Trophoblast cell (in vitro differentiated cells and primary cell): Measurements from ENCODE around the gene CEMIP.

Source experiments
- DNase-seq, 2 donors: peaks; one replicate each; pipeline ENCODE4 v3.0.0-alpha.2; 2016
- H2AFZ ChIP-seq: 2 replicates; pipeline ENCODE4 v1.6.1; 2013; ENCODE audit warnings: low read length, moderate library complexity, mild to moderate bottlenecking; ENCODE audit not compliant: insufficient read depth, poor library complexity
- H2AK5ac ChIP-seq: 2 replicates; pipeline ENCODE4 v1.6.1; 2013; ENCODE audit warnings: mild to moderate bottlenecking, low read length
- H2BK120ac ChIP-seq: 2 replicates; pipeline ENCODE4 v1.6.1; 2013; ENCODE audit warnings: low read length, mild to moderate bottlenecking, moderate library complexity; ENCODE audit not compliant: insufficient read depth, poor library complexity
- H2BK12ac ChIP-seq: 2 replicates; pipeline ENCODE4 v1.6.1; 2013; ENCODE audit warnings: mild to moderate bottlenecking, low read length, moderate library complexity
- H2BK5ac ChIP-seq: 2 replicates; pipeline ENCODE4 v1.6.1; 2013; ENCODE audit warnings: low read length, low read depth, moderate library complexity, mild to moderate bottlenecking; ENCODE audit not compliant: poor library complexity
- H3K14ac ChIP-seq: 2 replicates; pipeline ENCODE4 v1.6.1; 2013; ENCODE audit warnings: mild to moderate bottlenecking, low read length
- H3K18ac ChIP-seq: 2 replicates; pipeline ENCODE4 v1.6.1; 2013; ENCODE audit warnings: mild to moderate bottlenecking, low read length
- H3K23ac ChIP-seq: 2 replicates; pipeline ENCODE4 v1.6.1; 2013; ENCODE audit warnings: low read length
- H3K27ac ChIP-seq: 2 replicates; pipeline ENCODE4 v1.5.1; 2013; ENCODE audit warnings: low read depth, mild to moderate bottlenecking, inconsistent platforms, low read length, moderate library complexity
- H3K27me3 ChIP-seq: 2 replicates; pipeline ENCODE4 v1.6.1; 2013; ENCODE audit warnings: inconsistent platforms, mild to moderate bottlenecking, low read length, moderate library complexity; ENCODE audit not compliant: insufficient read depth
- H3K36me3 ChIP-seq, 2 experiments: 1 replicate in 1 of 2; 2 replicates in 1 of 2; pipeline ENCODE4 v1.6.1; 2013; ENCODE audit warnings: low read length in 2 of 2, mild to moderate bottlenecking in 2 of 2, moderate library complexity in 1 of 2; ENCODE audit not compliant: insufficient read depth in 2 of 2, control insufficient read depth in 1 of 2
- H3K4ac ChIP-seq: 2 replicates; pipeline ENCODE4 v1.6.1; 2013; ENCODE audit warnings: low read depth, mild to moderate bottlenecking, low read length, moderate library complexity
- H3K4me1 ChIP-seq, 2 experiments: 1 replicate in 1 of 2; 2 replicates in 1 of 2; pipeline ENCODE4 v1.6.1; 2013; ENCODE audit warnings: low read length in 2 of 2, mild to moderate bottlenecking in 2 of 2, moderate library complexity in 1 of 2; ENCODE audit not compliant: insufficient read depth in 2 of 2, control insufficient read depth in 1 of 2
- H3K4me2 ChIP-seq: 2 replicates; pipeline ENCODE4 v1.6.1; 2013; ENCODE audit warnings: inconsistent platforms, mild to moderate bottlenecking, low read length, moderate library complexity
- H3K4me3 ChIP-seq: 2 replicates; pipeline ENCODE4 v1.5.1; 2013; ENCODE audit warnings: mild to moderate bottlenecking, low read depth, low read length, inconsistent platforms
- H3K79me1 ChIP-seq: one replicate; pipeline ENCODE4 v1.6.1; 2013; ENCODE audit warnings: low read length
- H3K79me2 ChIP-seq: 2 replicates; pipeline ENCODE4 v1.6.1; 2013; ENCODE audit warnings: low read length, mild to moderate bottlenecking; ENCODE audit not compliant: control insufficient read depth, insufficient read depth, poor library complexity
- H3K9ac ChIP-seq: 2 replicates; pipeline ENCODE4 v1.6.1; 2013; ENCODE audit warnings: mild to moderate bottlenecking, low read length
- H3K9me3 ChIP-seq: 2 replicates; pipeline ENCODE4 v1.6.1; 2013; ENCODE audit warnings: low read depth, mild to moderate bottlenecking, control low read depth, inconsistent platforms, low read length; ENCODE audit not compliant: insufficient read depth
- H4K12ac ChIP-seq: 2 replicates; pipeline ENCODE4 v1.6.1; 2013; ENCODE audit warnings: low read depth, mild to moderate bottlenecking, low read length, moderate library complexity
- H4K8ac ChIP-seq: 2 replicates; pipeline ENCODE4 v1.6.1; 2013; ENCODE audit warnings: low read depth, mild to moderate bottlenecking, low read length, moderate library complexity
- H4K91ac ChIP-seq: one replicate; pipeline ENCODE4 v1.6.1; 2013; ENCODE audit warnings: low read depth, mild to moderate bottlenecking, low read length, moderate library complexity
- WGBS: extraction: QIAGEN DNeasy Blood & Tissue Kit; methylation state at CpG from one replicate; pipeline ENCODE4 v1.1.7; 2013; ENCODE audit warnings: missing lambda C conversion rate; ENCODE audit not compliant: insufficient read length, insufficient coverage; ENCODE audit errors: extremely low coverage; 5-methylcytosine and 5-hydroxymethylcytosine counted together

CEMIP gene

DNA sequence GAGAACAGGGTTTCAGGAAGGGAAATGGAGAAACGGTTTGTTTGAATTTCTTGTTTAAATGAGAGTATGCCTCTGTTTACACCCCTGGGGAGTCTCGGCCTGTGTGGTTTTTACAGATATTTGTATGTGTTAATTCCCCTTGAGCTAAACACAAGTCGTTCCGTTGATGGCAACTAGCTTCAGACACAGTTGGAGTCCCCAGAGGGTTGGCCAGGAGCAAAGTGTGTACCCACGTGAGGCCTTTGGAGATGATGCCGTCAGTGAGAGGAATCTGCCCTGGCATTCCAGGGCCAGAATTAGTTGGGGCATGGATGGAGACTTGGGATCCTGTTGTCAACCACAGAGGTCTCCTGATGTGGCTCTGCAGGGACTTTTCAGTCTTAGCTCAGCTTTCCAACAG lies 44.0 kb downstream of the CEMIP start:
- Histone ChIP-seq H3K4me2 (no peak overlapping the region), H3K36me3 (no peaks in the 10 kb centered on the region)

DNA sequence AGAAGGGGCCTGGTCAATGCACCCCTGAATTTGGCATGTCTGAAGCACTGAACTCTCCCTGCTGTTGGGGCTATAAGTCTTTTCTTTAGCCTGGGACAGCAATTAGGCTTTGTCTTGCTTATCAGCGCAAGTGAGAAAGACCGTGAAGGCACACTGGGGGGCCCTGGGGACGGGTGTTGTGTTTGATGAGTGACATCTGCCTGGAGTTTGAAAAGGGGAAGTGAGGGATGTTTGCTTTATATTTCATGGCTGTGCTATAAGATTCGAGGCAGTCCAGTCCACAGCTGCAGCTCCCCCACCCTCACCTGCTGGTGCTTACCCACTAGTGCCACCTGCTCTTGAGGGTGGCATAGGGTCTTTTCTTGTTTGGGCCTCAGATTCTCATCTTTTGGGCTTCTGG lies 44.8 kb downstream of the CEMIP start:
- Histone ChIP-seq H2AFZ (no peak overlapping the region), H3K4me3 (no peak overlapping the region), H3K23ac (no peak overlapping the region), H3K36me3 (no peaks in the 10 kb centered on the region), H3K14ac (no peak overlapping the region), H3K27me3 (no peaks in the 10 kb centered on the region), H3K79me1 (no peaks in the 10 kb centered on the region), H2BK5ac (no peak overlapping the region), H3K4me2 (no peak overlapping the region), H3K79me2 (no peaks in the 10 kb centered on the region), H4K91ac (no peak overlapping the region), H3K9me3 (no peaks in the 10 kb centered on the region), H4K8ac (no peak overlapping the region), H4K12ac (no peak overlapping the region), H2BK12ac (no peak overlapping the region), H3K9ac (no peak overlapping the region), H3K18ac (no peak overlapping the region), H3K27ac (no peak overlapping the region), H3K4ac (no peak overlapping the region), H3K4me1 (peaks cover 9 to 14% of the 10 kb centered on the region in 2 experiments), H2AK5ac (no peak overlapping the region), H2BK120ac (no peak overlapping the region)
- WGBS = no CpG with 5 or more reads among the region's 4 CpGs
- DNase-seq = no peak

More for the DNA sequence above, 44.0 kb downstream of the CEMIP start:
- H3K4ac ChIP-seq = no peak overlapping the region
- no peak overlapping the region for H2BK120ac ChIP-seq
- no peak overlapping the region for H3K23ac ChIP-seq
- no peak overlapping the region for H3K27ac ChIP-seq
- no peak overlapping the region for H2AFZ ChIP-seq
- no peak for DNase-seq
- H4K12ac ChIP-seq = no peak overlapping the region
- H4K8ac ChIP-seq = no peak overlapping the region
- WGBS = no CpG with 5 or more reads among the region's 6 CpGs
- no peaks in the 10 kb centered on the region for H3K79me2 ChIP-seq
- no peak overlapping the region for H3K4me3 ChIP-seq
- no peak overlapping the region for H2AK5ac ChIP-seq
- no peaks in the 10 kb centered on the region for H3K27me3 ChIP-seq
- H2BK12ac ChIP-seq = no peak overlapping the region
- H3K9ac ChIP-seq = no peak overlapping the region
- no peak overlapping the region for H2BK5ac ChIP-seq
- no peak overlapping the region for H3K14ac ChIP-seq
- no peak overlapping the region for H4K91ac ChIP-seq
- peaks cover 4 to 10% of the 10 kb centered on the region in 2 experiments for H3K4me1 ChIP-seq
- H3K79me1 ChIP-seq = no peaks in the 10 kb centered on the region
- H3K9me3 ChIP-seq = no peaks in the 10 kb centered on the region
- no peak overlapping the region for H3K18ac ChIP-seq

DNA sequence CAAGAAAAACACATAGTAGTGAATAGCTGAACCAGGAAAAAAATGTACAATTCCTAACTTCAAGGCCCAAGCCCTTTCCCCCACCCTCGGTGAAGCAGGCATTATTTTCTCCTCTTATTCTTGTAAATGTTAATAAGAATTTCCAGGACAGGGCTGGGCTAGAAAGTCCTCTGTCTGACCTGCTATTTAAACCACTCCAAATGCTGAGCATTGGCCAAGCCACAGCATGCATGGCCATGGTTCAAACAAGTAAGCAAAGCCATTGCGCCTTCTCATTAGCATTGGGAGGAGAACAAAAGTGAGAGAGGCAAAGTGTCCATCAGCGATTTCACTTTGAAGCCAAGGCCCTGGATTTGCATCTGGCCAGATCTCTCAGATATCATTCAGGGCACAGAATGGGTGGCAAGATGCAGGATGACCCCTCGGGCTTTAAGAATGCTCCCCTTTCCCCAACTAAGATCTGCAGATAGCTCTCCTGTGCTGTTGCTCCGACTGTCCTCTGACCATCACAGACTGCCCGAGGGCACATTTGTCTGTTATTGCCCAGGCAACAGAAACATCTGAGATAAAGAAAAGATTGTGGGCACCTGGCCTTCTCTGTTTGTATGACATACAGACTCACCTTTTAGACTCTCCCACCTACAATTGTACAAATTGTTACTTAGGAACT lies 46.3 kb downstream of the CEMIP start:
- H3K4me2 ChIP-seq = no peak overlapping the region
- peaks cover 14 to 17% of the 10 kb centered on the region in 2 experiments for H3K4me1 ChIP-seq
- H3K79me2 ChIP-seq = no peaks in the 10 kb centered on the region
- no peak overlapping the region for H3K4me3 ChIP-seq
- H3K27ac ChIP-seq = peak overlapping the region; percentile 24
- no peaks in the 10 kb centered on the region for H3K9me3 ChIP-seq
- H3K79me1 ChIP-seq = no peaks in the 10 kb centered on the region
- no peaks in the 10 kb centered on the region for H3K36me3 ChIP-seq
- no peak overlapping the region for H3K18ac ChIP-seq
- H4K12ac ChIP-seq = no peak overlapping the region
- H4K91ac ChIP-seq = no peak overlapping the region
- H3K14ac ChIP-seq = no peak overlapping the region
- no peaks in the 10 kb centered on the region for H3K27me3 ChIP-seq
- H2BK120ac ChIP-seq = no peak overlapping the region
- H2BK5ac ChIP-seq = no peak overlapping the region
- H3K9ac ChIP-seq = no peak overlapping the region
- DNase-seq = peak; percentile 98 to 100
- H3K23ac ChIP-seq = no peak overlapping the region
- no peak overlapping the region for H2AK5ac ChIP-seq
- H2BK12ac ChIP-seq = no peak overlapping the region
- H3K4ac ChIP-seq = no peak overlapping the region
- WGBS = no CpG with 5 or more reads among the region's 6 CpGs
- no peak overlapping the region for H4K8ac ChIP-seq
- no peak overlapping the region for H2AFZ ChIP-seq

DNA sequence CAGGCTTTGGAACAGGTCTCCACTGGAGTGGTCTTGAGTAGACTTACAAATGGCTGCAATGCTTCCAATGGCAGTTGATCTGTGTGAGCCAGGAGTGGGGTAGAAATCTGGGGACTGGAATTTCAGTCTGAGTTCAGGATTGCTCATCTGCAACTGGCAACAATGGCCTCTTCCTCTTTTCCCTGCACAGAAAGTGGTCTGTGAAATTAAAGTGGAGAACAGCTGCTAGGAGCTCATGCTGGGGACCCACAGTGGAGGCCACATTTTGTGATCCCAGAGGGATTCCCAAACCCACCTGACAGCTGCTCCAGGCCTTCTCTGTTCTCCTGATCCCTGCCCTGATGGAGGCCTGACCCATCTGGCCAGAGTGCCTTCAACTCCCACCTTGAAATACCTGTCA lies 49.6 kb downstream of the CEMIP start:
- Histone ChIP-seq H3K27me3 (no peaks in the 10 kb centered on the region), H3K14ac (peak overlapping the region; percentile 54), H3K4me3 (no peak overlapping the region), H3K4me1 (peaks cover 17 to 29% of the 10 kb centered on the region in 2 experiments), H2AK5ac (peak overlapping the region; percentile 22), H3K9me3 (no peaks in the 10 kb centered on the region), H2BK5ac (no peak overlapping the region), H4K12ac (no peak overlapping the region), H3K79me2 (no peaks in the 10 kb centered on the region), H3K4ac (no peak overlapping the region), H3K9ac (no peak overlapping the region), H4K91ac (peak overlapping the region; percentile 39), H3K36me3 (no peaks in the 10 kb centered on the region), H2AFZ (no peak overlapping the region), H2BK12ac (peak overlapping the region; percentile 15), H3K23ac (no peak overlapping the region), H3K18ac (peak overlapping the region; percentile 53), H3K27ac (no peak overlapping the region), H4K8ac (no peak overlapping the region), H2BK120ac (peak overlapping the region; percentile 36), H3K4me2 (no peak overlapping the region), H3K79me1 (peaks cover 5% of the 10 kb centered on the region)
- DNase-seq = no peak
